ENCODE results near the gene TYROBP.

Gene TYROBP

GRCh38 chr19:35929876-35930275 is 21.8 kb upstream of the TYROBP start:
- TF ChIP-seq, protein P1, sequence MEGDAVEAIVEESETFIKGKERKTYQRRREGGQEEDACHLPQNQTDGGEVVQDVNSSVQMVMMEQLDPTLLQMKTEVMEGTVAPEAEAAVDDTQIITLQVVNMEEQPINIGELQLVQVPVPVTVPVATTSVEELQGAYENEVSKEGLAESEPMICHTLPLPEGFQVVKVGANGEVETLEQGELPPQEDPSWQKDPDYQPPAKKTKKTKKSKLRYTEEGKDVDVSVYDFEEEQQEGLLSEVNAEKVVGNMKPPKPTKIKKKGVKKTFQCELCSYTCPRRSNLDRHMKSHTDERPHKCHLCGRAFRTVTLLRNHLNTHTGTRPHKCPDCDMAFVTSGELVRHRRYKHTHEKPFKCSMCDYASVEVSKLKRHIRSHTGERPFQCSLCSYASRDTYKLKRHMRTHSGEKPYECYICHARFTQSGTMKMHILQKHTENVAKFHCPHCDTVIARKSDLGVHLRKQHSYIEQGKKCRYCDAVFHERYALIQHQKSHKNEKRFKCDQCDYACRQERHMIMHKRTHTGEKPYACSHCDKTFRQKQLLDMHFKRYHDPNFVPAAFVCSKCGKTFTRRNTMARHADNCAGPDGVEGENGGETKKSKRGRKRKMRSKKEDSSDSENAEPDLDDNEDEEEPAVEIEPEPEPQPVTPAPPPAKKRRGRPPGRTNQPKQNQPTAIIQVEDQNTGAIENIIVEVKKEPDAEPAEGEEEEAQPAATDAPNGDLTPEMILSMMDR (conservative IDR thresholded peaks at IDR 0.05; ENCODE audit: low read length): no peak
- H3K4me3 ChIP-seq (ENCODE audit: low read length): no peak overlapping the region
- no peak for DNase-seq (ENCODE audit: low read depth)

DNA sequence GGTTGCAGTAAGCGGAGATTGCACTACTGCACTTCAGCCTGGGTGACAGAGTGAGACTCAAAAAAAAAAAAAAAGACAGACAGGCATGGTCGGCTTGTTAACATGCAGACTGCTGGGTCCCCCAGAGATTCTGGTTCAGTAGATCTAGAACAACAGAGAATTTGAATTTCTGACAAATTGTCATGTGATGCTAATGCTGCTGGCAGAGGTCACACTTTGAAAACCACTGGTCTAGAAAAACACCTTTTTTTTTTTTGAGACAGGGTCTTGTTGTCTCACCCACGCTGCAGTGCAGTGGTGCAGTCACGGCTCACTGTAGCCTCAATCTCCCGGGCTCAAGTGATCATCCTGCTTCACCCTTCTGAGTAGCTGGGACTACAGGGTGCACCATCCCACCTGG is 20.4 kb upstream of the TYROBP start:
- H3K4me3 ChIP-seq (ENCODE audit: low read length): no peak overlapping the region
- TF ChIP-seq, protein P1 (conservative IDR thresholded peaks at IDR 0.05; ENCODE audit: low read length): no peak

GRCh38 chr19:35925501-35925900 is 17.4 kb upstream of the TYROBP start:
- TF ChIP-seq, protein P1 (conservative IDR thresholded peaks at IDR 0.05; ENCODE audit: low read length): no peak
- H3K4me3 ChIP-seq (ENCODE audit: low read length): no peak overlapping the region

More for the DNA sequence above, 20.4 kb upstream of the TYROBP start:
- no peak for DNase-seq (ENCODE audit: low read depth)

GRCh38 chr19:35921012-35921411 is 12.9 kb upstream of the TYROBP start:
- TF ChIP-seq, protein P1 (conservative IDR thresholded peaks at IDR 0.05; ENCODE audit: low read length): no peak
- no peak for DNase-seq (ENCODE audit: low read depth)
- H3K4me3 ChIP-seq (ENCODE audit: low read length): no peak overlapping the region

More at GRCh38 chr19:35925501-35925900, 17.4 kb upstream of the TYROBP start:
- DNase-seq (ENCODE audit: low read depth): no peak

GRCh38 chr19:35919306-35919705 is 11.2 kb upstream of the TYROBP start:
- DNase-seq (ENCODE audit: low read depth): no peak
- H3K4me3 ChIP-seq (ENCODE audit: low read length): no peak overlapping the region
- TF ChIP-seq, protein P1 (conservative IDR thresholded peaks at IDR 0.05; ENCODE audit: low read length): no peak

GRCh38 chr19:35915443-35915842 is 7.3 kb upstream of the TYROBP start:
- TF ChIP-seq, protein P1 (conservative IDR thresholded peaks at IDR 0.05; ENCODE audit: low read length): no peak

DNA sequence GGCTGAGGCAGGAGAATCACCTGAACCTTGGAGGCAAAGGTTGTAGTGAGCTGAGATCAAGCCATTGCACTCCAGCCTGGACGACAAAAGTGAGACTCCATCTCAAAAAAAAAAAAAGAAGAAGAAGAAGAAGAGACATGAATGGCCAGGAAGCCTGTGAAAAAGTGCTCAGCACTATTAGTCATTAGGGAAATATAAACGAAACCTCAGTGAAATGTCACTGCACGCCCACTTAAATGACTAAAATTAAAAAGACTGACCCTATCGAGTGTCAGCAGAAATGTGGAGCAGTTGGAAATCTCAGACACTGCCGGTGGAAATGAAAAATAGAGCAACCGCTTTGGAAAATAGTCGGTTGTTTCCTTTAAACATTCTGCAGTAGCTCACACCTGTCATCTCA is 5.5 kb upstream of the TYROBP start:
- H3K4me3 ChIP-seq (ENCODE audit: low read length): no peak overlapping the region
- TF ChIP-seq, protein P1 (conservative IDR thresholded peaks at IDR 0.05; ENCODE audit: low read length): no peak
- DNase-seq (ENCODE audit: low read depth): no peak

More at GRCh38 chr19:35915443-35915842, 7.3 kb upstream of the TYROBP start:
- no peak overlapping the region for H3K4me3 ChIP-seq (ENCODE audit: low read length)
- DNase-seq (ENCODE audit: low read depth): no peak

Measured in AG10803 (cell line).